HG03025 (cell line): ENCODE results near the gene KBTBD3.
"Not testable (repeated sequence)": the region's sequence is repeated elsewhere in the genome, so short reads cannot be mapped to it uniquely, and the experiment has no call there.

Experiments used
- ATAC-seq: cut with Tn5 transposase; IDR thresholded peaks from one replicate; pipeline ENCODE4 v1.9.1; 2021; ENCODE audit warnings: mild to moderate bottlenecking, moderate library complexity; ENCODE audit not compliant: unreplicated experiment, low FRiP score

Gene KBTBD3

GRCh38 chr11:106012744-106013143 lies 64.4 kb downstream of the KBTBD3 start:
- no peak for ATAC-seq

GRCh38 chr11:106011481-106011880 lies 65.7 kb downstream of the KBTBD3 start:
- no peak for ATAC-seq

DNA sequence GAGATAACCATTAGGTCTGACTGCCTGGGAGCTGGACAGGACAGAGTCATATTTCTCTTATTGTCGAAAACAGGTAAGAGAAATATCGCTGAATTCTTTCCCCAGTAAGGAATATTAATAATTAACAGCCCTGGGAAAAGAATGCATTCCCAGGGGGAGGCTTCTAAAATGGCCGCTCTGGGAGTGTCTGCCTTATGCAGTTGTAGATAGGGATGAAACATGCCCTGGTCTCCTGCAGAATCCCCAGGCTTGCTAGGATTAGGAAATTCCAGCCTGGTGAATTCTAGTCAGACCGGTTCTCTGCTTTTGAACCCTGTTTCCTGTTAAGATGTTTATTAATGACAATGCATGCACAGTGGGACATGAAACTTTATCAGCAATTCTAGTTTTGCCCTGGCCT lies 74.1 kb downstream of the KBTBD3 start:
- ATAC-seq = not testable (repeated sequence)

DNA sequence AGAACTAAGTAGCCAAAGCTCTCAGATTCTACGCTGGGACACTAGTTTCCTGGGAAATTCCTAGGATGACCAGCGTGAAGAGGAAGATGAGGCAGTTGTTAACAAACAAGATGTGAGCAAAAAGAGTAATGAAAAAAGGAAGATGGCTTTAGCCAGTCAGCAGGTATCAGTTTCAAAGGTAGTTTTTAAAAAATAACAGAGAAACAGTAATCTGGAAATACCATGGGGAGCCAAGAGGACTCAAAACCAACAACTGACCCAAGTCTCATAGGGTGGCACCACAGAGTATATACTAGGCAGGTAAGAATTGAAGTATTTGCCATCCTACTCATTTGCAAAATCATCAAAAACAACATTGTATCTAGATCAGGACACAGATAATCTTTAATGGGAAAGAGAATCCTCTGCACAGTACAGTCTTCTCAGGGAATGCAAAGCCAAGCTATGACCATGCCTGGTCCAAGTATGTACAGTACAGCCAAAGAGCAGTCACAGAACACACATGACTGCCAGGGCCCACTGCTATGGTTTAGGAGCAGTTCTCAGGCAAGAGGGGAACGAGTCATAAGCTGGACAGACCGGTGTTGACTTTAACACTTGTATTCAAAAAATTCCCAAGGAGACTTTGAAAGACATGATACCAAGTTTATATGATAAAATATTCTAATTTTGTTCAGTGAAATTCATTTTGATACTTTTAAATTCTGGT lies 75.7 kb downstream of the KBTBD3 start:
- no peak for ATAC-seq
